ENCODE measurements around the gene RAI2. TPM values are rescaled to one million over a fixed set of nuclear protein-coding genes. Genes with fewer than 3 reads are reported as not detected.

Gene RAI2
- total RNA-seq, 4 donors from 2014 or later: 2.5 to 8.5 (median 4.6) TPM

DNA sequence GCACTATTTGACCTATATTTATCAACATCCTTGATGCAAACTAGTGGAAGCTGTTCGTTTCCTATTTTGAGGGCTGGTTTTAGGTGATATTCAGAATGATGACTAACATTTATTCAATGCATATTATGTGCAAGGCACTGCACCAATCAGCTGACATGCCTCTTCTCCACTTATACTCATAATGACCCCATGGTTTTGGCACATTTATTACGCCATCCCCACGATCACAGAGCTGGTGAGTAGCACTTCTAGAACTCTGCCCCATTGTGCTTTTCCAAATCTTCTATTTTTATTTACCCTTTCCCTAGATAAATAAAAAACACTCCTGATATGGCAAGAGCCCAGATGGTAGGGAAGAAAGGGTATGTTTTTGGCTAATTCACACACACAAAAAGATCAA is 110.7 kb downstream of the RAI2 start:
- Histone ChIP-seq H3K27ac (no peak overlapping the region), H3K27me3 (no peaks in the 10 kb centered on the region), H3K4me3 (no peak overlapping the region), H3K36me3 (peaks cover 0 to 12% of the 10 kb centered on the region in 2 donors), H3K4me1 (no peaks in the 10 kb centered on the region), H3K9me3 (no peaks in the 10 kb centered on the region)
- in situ Hi-C loops (cut with MboI; ENCODE audit: low sequenced_read_pairs in 4 of 4): no loop called here
- no peak for DNase-seq
- TF ChIP-seq CTCF (IDR thresholded peaks at IDR 0.05 in 4 of 5, conservative IDR thresholded peaks at IDR 0.05 in 1 of 5): no peak
- TF ChIP-seq POLR2A (IDR thresholded peaks at IDR 0.05): no peak
- intact Hi-C loops (cut with DNase I; ENCODE audit: low total_unique reads): no loop called here
- ATAC-seq: no peak

Other genes with a start within 250 kb of the RAI2 start
- 10 to 100 TPM in 1 of 4 donors, 1 to 10 TPM in 3; 5.6 to 29.0 (median 5.8) TPM for gene SCML1, start 123.8 kb downstream of the RAI2 start, total RNA-seq